BJ (cell line): ENCODE data around the gene VTN. TPM values are rescaled to one million over a fixed set of nuclear protein-coding genes. Genes with fewer than 3 reads are reported as not detected.
A peak's percentile ranks its signal among the peaks of the same experiment; 100 is the strongest.

Source experiments
- CTCF ChIA-PET: fragments of 350-600 bp; formaldehyde crosslinking; extraction: SDS; loops from one replicate; lab custom pipeline; 2021; ENCODE audit warnings: antibody characterized with exemption, inconsistent platforms; lab: Yijun Ruan, JAX
- POLR2A ChIA-PET: fragments of 300-600 bp; sonication (Branson Sonifier 250); formaldehyde crosslinking; extraction: SDS; loops from one replicate; lab custom pipeline; 2021; ENCODE audit warnings: antibody characterized with exemption; lab: Charles Lee
- DNase-seq: peaks from one replicate; pipeline ENCODE4 v3.0.0-alpha.2; 2011; ENCODE audit warnings: low read depth
- H3K27me3 ChIP-seq: 2 replicates; pipeline ENCODE4 v1.6.0; 2011; ENCODE audit warnings: low read length; ENCODE audit not compliant: control insufficient read depth, insufficient read depth
- H3K36me3 ChIP-seq: 2 replicates; pipeline ENCODE4 v1.5.1; 2011; ENCODE audit warnings: low read length; ENCODE audit not compliant: control insufficient read depth, insufficient read depth
- H3K4me3 ChIP-seq: 2 replicates; pipeline ENCODE4 v1.5.1; 2011; ENCODE audit warnings: low read depth, mild to moderate bottlenecking, control low read depth, low read length
- polyA plus RNA-seq: library from polyadenylated mRNA; depleted of rRNA; stranded (reverse); fragments of >200 nt; gene quantifications from 2 replicates; pipeline ENCODE4 v1.2.3, GENCODE V29; 2011
- TF ChIP-seq, protein P1 (sequence below): IDR thresholded peaks from 2 replicates; pipeline ENCODE4 v1.5.1; 2011; ENCODE audit warnings: low read depth, mild to moderate bottlenecking, control low read depth, inconsistent platforms, low read length, moderate library complexity; ENCODE audit not compliant: insufficient read depth

VTN gene
- polyA plus RNA-seq, 1 experiment, result 4.2 TPM

DNA sequence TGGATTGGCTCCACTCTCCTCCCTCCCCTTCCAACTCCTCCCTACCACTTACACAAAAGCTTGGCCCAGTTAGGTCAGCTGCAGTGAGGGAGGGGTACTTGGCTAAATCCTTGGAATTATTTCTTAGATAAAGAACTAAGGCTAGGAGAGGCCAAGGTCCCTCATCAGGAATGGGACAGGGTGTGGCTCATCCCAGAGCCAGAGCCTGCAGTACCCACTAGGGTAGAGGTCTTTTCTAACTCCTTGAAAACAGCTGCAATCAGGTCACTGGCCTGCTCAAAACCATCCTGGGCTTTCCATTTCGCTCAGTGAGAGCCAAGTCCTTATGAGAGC, 37.8 kb upstream of the VTN start:
- ChIA-PET POLR2A (no interaction called here), CTCF (interaction anchor here (1.0 to 1.2 kb wide), 3 partner anchors 9 to 175 kb away, joined by 3 to 8 read pairs (median 4); no protein-coding TSS in a partner anchor)
- H3K27me3 ChIP-seq, result peaks cover 3% of the 10 kb centered on the region
- TF ChIP-seq, protein P1, sequence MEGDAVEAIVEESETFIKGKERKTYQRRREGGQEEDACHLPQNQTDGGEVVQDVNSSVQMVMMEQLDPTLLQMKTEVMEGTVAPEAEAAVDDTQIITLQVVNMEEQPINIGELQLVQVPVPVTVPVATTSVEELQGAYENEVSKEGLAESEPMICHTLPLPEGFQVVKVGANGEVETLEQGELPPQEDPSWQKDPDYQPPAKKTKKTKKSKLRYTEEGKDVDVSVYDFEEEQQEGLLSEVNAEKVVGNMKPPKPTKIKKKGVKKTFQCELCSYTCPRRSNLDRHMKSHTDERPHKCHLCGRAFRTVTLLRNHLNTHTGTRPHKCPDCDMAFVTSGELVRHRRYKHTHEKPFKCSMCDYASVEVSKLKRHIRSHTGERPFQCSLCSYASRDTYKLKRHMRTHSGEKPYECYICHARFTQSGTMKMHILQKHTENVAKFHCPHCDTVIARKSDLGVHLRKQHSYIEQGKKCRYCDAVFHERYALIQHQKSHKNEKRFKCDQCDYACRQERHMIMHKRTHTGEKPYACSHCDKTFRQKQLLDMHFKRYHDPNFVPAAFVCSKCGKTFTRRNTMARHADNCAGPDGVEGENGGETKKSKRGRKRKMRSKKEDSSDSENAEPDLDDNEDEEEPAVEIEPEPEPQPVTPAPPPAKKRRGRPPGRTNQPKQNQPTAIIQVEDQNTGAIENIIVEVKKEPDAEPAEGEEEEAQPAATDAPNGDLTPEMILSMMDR, result no peak
- H3K4me3 ChIP-seq, result no peak overlapping the region
- DNase-seq, result no peak
- no peaks in the 10 kb centered on the region; the same call in 1 of the 2 replicates for H3K36me3 ChIP-seq

DNA sequence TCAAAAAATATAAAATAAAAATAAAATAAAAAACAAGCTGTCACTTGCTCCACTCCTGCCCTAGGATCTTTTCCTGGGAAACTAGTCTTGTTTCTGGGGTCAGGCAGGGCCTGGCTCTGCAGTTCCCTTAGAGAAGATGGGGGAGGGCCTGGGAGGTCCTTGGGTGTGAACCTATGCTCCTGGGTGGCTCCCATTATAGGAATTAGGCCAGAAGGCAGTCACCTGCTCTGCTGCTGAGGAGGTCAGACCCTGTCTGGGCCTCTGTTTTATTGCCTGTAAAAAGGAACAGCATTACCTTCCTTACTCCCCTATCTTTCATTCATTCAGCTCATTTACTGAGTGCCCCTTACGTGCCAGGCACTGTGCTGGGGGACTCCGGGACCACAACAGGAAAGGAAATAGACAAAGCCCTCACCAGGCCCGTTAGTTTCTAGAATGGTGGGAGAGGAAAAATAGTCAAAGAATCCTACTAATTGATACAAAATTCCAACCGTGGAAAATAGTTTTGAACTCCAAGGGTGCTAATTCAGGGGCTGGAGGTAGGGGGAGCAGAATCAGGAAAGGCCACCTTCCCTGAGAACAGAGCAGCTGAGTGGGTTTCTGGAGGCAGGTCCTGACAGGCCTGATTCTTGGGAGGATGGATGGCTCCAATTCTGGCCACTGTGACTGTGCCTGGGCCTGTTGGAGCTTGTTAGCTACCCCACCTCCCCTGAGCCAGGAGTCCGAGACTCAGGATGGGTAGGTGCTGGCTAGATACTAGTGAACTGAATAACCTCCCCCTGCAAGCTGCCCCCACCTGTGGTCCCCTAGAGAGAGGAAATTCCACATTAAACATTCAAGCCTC, 37.2 kb upstream of the VTN start:
- TF ChIP-seq, protein P1, result no peak
- Histone ChIP-seq H3K36me3 (no peaks in the 10 kb centered on the region; the same call in 1 of the 2 replicates), H3K27me3 (peaks cover 2% of the 10 kb centered on the region), H3K4me3 (no peak overlapping the region)
- POLR2A ChIA-PET, result interaction anchor here (0.5 kb wide), 1 partner anchor 829 kb away, joined by 3 read pairs; no protein-coding TSS in a partner anchor
- CTCF ChIA-PET, result interaction anchor here (1.1 to 1.2 kb wide), 2 partner anchors 10 to 174 kb away, joined by 4 to 8 read pairs; no protein-coding TSS in a partner anchor
- no peak for DNase-seq

DNA sequence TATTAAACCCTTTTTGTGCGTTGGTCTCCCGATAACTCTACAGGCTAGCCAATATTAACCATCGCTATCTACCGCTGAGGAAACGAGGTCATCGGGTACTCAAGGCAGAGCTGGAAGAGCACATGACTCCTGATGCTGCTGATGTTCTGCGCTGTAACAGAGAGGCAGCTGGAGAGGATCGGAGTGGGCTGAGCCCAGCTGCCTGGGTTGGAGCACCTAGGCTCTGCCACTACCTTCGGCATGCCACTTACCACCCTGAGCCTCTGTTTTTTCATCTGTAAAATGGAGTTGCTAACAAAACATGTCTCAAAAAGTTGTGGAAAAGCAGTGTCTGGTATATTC, 36.3 kb upstream of the VTN start:
- Histone ChIP-seq H3K4me3 (peak overlapping the region; percentile 77), H3K27me3 (no peaks in the 10 kb centered on the region; the same call in 1 of the 2 replicates), H3K36me3 (peaks cover 3% of the 10 kb centered on the region; the same call in 1 of the 2 replicates)
- ChIA-PET POLR2A (interaction anchor here (0.5 kb wide), 1 partner anchor 828 kb away, joined by 3 read pairs; no protein-coding TSS in a partner anchor), CTCF (interaction anchor here (0.6 to 3.2 kb wide), 2 partner anchors 10 to 11 kb away, joined by 4 to 16 read pairs; no protein-coding TSS in a partner anchor)
- DNase-seq, result no peak
- TF ChIP-seq, protein P1, result no peak

DNA sequence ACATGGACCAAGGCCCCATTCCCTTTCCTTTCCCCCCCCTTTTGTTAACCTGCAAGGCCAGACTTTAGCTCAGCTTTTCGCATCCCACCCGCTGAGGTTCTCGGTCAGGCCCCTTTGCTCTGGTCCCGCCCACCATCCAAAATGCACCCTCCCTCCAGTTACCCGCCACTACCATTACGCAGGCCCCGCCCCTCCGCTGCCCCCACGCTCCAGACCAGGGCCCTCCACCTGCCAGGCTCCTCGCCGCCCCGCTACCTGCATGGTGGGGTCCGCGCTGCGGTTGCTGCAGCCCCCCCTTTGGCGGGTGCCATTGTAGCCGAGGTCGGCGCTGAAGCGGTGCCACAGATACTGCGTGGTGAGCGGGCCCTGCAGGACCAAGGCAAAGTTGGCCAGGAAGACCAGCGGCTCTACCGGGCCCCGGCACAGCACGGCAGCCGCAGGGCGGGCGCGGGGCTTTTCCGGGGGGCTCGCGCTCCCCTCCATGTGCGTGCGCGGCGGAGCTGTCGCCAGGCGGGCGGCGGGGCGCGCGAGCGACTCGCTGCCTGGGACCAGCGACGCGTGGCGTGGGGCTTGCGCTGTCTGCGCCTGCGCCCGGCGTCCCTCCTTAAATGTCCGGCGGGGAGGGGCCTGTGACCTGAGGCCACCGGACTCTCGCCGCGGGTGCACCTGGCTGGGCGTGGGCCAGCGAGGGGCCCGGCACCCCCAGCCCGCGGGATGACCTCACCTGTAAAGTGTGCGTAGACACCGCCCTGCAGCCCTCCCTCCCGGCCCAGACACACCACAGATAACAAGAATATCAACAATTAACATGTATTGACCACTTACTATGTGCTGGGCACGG, 35.7 kb upstream of the VTN start, which contains the start of gene SLC46A1:
Gene SLC46A1, minus strand, starts transcription at position 581 of the 841 bp plus-strand sequence. Its CDS starts 98 bp downstream, at position 483.
- ChIA-PET CTCF (interaction anchor here (0.6 to 3.2 kb wide), 3 partner anchors 11 to 600 kb away, joined by 3 to 16 read pairs (median 4); no protein-coding TSS in a partner anchor), POLR2A (no interaction called here)
- Histone ChIP-seq H3K4me3 (peak within 1 kb of the TSS; percentile 77), H3K36me3 (peaks cover 3% of the 10 kb centered on the region; the same call in 1 of the 2 replicates), H3K27me3 (no peaks in the 10 kb centered on the region; the same call in 1 of the 2 replicates)
- DNase-seq, result no peak
- TF ChIP-seq, protein P1, result no peak; the same call in 1 of the 2 replicates
